COLO829 (cell line): ENCODE results near the gene CAMK2B.
"Not testable (repeated sequence)": the region's sequence is repeated elsewhere in the genome, so short reads cannot be mapped to it uniquely, and the experiment has no call there.

ENCODE experiments used
- DNase-seq: peaks from one replicate; pipeline ENCODE4 v3.0.0; 2012; ENCODE audit warnings: low spot score

CAMK2B gene

GRCh38 chr7:44215531-44215930, 109.9 kb downstream of the CAMK2B start:
- DNase-seq, result no peak

GRCh38 chr7:44213877-44214388, 111.5 kb downstream of the CAMK2B start:
- DNase-seq, result no peak

DNA sequence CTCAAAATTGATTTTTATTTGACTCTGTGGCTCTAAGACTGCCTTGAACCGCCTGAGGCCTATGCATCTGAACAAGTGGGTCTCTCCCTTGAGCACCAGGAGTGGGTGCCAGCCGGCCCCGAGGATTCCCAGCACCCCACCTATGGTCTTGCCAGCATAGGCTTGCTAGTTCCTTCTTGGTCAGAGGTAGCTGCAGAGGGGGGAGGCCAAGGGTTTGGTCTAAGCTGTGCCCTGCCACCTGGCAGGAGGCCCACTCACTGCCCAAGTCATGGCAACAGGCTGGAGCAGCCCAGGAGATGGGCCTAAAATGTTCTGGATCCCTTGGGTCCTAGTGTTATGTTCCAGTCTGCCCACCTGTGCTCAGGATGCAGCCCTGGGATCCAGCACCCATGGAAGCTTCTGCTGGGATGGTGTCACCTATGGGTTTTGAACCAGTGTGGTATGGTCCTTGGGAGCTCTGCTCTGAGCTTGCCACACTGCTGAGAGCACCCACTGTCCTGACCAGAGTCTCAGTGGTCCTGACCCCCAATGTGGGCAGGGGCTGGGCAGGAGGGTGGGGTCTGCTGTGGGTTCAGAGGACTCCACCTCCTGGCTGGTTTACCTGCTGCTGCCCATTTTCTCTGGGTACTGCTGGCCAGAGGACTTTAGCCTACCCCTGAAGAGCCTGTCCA, 112.1 kb downstream of the CAMK2B start:
- no peak for DNase-seq

- DNase-seq, result no peak
Observed at GRCh38 chr7:44212581-44213184, 112.7 kb downstream of the CAMK2B start.

- peak; percentile 87 for DNase-seq
Observed at GRCh38 chr7:44212018-44212417, 113.4 kb downstream of the CAMK2B start.

- no peak for DNase-seq
Observed at GRCh38 chr7:44211126-44211675, 114.2 kb downstream of the CAMK2B start.

DNA sequence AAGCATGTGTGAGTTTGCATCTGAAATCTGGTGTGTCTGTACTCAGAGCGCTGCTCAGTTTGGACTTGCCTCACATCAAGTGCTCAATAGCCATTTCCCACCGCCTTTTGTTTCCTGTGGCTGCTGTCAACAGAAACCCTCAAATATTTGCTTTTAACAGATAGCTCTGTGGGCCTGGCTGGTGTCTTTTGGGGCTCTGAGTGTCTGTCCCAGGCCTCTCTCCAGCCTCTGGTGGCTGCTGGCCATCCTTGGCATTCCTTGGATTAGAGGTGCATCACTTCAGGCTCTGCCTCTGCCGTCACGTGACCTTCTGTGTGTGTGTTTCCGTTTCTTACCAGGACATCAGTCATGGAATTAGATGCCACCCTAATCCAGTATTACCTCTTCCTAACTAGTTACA, 115.3 kb downstream of the CAMK2B start:
- no peak for DNase-seq

- no peak for DNase-seq
Observed at GRCh38 chr7:44208085-44208484, 117.3 kb downstream of the CAMK2B start.

DNA sequence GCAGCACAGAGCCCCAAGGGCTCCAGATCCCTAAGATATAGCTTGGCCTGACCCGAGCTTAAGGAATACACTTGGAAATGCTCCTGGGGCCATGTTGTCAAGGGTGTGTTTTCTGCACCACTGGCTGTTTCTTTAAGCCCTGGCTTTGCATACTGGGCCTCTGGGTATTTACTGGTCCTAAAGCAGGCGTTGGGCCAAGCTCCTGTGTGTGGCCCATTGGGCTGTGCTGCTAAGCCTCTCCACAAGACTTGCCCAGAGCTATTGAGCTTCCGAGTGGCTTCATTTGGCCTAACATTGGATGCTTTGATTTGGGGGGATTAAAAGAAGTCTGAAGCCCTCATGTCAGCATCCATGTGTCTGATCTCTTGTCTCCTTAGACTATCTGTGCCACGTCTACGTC, 119.4 kb downstream of the CAMK2B start:
- DNase-seq, result no peak

DNA sequence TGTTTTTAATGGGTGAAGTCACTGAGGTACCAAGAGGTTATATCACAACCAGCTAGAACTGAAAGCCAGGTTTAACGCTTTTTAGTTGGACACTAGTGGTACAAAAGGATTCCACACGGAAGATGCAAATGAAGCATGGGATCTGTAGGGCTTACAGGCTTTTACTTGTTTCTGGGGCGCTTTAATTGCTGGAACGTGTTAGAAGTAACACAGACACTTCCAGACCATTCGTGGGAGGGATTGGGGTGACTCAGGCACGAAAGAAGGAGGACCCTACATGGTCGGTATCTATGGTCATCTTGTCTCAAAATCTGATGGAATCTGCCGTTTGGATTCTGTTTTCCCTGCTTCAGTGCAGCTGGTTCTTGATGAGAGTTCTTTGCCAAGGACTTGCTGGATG, 123.6 kb downstream of the CAMK2B start:
- DNase-seq, result no peak

- peak; percentile 99 for DNase-seq
Observed at GRCh38 chr7:44200699-44201461, 124.5 kb downstream of the CAMK2B start, which contains the start of gene YKT6. TSS of gene YKT6 (plus strand) at chr7:44200978. CDS start at chr7:44201136, 158 bp downstream.

DNA sequence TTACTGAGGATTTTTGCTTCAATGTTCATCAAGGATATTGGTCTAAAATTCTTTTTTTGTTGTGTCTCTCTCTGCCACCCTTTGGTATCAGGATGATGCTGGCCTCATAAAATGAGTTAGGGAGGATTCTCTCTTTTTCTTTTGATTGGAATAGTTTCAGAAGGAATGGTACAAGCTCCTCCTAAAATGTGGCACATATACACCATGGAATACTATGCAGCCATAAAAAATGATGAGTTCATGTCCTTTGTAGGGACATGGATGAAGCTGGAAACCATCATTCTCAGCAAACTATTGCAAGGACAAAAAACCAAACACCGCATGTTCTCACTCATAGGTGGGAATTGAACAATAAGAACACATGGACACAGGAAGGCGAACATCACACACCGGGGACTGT, 125.2 kb downstream of the CAMK2B start:
- DNase-seq, result not testable (repeated sequence)

GRCh38 chr7:44197474-44197873, 127.9 kb downstream of the CAMK2B start:
- DNase-seq, result no peak

GRCh38 chr7:44196450-44196872, 128.9 kb downstream of the CAMK2B start:
- DNase-seq, result peak; percentile 80

DNA sequence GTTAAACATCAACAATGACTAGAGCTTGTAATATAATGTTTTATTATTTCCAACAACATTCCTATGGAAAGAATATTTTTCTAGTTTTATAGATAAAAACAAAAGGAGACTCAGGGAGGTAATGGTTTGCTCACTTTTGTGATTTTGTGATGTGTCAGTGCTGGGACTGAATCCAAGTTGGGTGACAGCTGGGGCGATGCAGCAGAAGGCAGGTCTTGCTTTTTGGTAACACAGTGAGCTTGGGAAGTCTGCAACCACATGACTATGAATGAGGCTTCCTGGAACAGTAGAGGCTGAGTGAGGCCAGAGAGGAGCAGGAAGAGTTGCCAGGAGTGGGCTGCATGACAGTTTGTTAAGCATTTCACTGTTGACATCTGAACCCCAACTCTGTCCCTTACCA, 129.5 kb downstream of the CAMK2B start:
- no peak for DNase-seq

GRCh38 chr7:44194562-44195145, 130.7 kb downstream of the CAMK2B start:
- DNase-seq, result no peak

GRCh38 chr7:44194069-44194468, 131.3 kb downstream of the CAMK2B start:
- no peak for DNase-seq

- DNase-seq, result no peak
Observed at GRCh38 chr7:44193011-44193802, 132.2 kb downstream of the CAMK2B start.

DNA sequence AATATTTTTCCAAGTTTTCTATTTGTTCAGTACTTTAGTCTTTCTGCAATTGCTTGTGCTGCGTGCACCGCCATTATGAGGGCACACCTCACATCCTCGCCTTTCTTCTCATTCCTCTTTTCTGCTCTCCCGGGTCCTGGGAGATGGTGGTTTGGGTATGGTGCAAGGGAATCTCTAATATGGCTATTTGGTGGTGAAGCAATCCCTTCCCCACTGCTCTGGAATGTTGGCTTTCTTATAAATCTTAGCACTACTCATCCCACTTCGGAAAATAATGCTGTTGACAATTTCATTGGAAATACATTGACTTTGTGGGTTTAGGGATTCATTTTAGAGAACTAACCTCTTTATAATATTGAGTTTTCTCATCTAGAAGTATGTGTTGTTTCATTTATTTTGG, 134.2 kb downstream of the CAMK2B start:
- no peak for DNase-seq

- no peak for DNase-seq
Observed at GRCh38 chr7:44189993-44190872, 135.2 kb downstream of the CAMK2B start.
